Measurements from ENCODE around the gene SPIRE2. TPM values are rescaled to one million over a fixed set of nuclear protein-coding genes. Genes with fewer than 3 reads are reported as not detected.

SPIRE2 gene
- total and polyA plus RNA-seq, 2 of the 13 experiments (the other 11 are each of a cell fraction or from before 2014, with no cell fraction given): 13.3 to 37.5 TPM

- TF ChIP-seq JUNB (CRISPR knock-in tag; IDR thresholded peaks at IDR 0.05; ENCODE audit: borderline replicate concordance): no peak
- no peak for TF ChIP-seq ZNF569 (CRISPR knock-in tag; IDR thresholded peaks at IDR 0.05; ENCODE audit: borderline replicate concordance)
- TF ChIP-seq JUN (CRISPR knock-in tag; IDR thresholded peaks at IDR 0.05): no peak
- no peak for TF ChIP-seq MTF2 (CRISPR knock-in tag; IDR thresholded peaks at IDR 0.05; ENCODE audit: borderline replicate concordance)
- TF ChIP-seq, protein P1, sequence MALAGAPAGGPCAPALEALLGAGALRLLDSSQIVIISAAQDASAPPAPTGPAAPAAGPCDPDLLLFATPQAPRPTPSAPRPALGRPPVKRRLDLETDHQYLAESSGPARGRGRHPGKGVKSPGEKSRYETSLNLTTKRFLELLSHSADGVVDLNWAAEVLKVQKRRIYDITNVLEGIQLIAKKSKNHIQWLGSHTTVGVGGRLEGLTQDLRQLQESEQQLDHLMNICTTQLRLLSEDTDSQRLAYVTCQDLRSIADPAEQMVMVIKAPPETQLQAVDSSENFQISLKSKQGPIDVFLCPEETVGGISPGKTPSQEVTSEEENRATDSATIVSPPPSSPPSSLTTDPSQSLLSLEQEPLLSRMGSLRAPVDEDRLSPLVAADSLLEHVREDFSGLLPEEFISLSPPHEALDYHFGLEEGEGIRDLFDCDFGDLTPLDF (CRISPR knock-in tag; IDR thresholded peaks at IDR 0.05): no peak
- no peak for TF ChIP-seq EP300 (IDR thresholded peaks at IDR 0.05; ENCODE audit: low read depth in 2 of 2, low read length in 2 of 2)
- TF ChIP-seq EP300 (CRISPR knock-in tag; IDR thresholded peaks at IDR 0.05; ENCODE audit: borderline replicate concordance): no peak
- TF ChIP-seq, protein P2, sequence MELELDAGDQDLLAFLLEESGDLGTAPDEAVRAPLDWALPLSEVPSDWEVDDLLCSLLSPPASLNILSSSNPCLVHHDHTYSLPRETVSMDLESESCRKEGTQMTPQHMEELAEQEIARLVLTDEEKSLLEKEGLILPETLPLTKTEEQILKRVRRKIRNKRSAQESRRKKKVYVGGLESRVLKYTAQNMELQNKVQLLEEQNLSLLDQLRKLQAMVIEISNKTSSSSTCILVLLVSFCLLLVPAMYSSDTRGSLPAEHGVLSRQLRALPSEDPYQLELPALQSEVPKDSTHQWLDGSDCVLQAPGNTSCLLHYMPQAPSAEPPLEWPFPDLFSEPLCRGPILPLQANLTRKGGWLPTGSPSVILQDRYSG (CRISPR knock-in tag; IDR thresholded peaks at IDR 0.05): no peak
- no peak for TF ChIP-seq MLLT10 (CRISPR knock-in tag; IDR thresholded peaks at IDR 0.05)
- no peak for TF ChIP-seq ZNF766 (CRISPR knock-in tag; IDR thresholded peaks at IDR 0.05; ENCODE audit: borderline replicate concordance)
- TF ChIP-seq GFI1 (CRISPR knock-in tag; IDR thresholded peaks at IDR 0.05; ENCODE audit: borderline replicate concordance): no peak
Measured at GRCh38 chr16:89847051-89847939, 19.0 kb downstream of the SPIRE2 start (continued).

Data from HepG2 (cell line).